Calu3 (cell line): ENCODE results near the gene UBTF. TPM values are rescaled to one million over a fixed set of nuclear protein-coding genes. Genes with fewer than 3 reads are reported as not detected.

Experiments used
- BruUV-seq: library from RNA; stranded (reverse); fragments of 400-500 nt; replicated peaks from 2 replicates; lab custom pipeline; 2021; lab: Mats Ljungman, UMichigan
- CTCF ChIA-PET: fragments of 300-600 bp; sonication (Branson Sonifier 250); formaldehyde crosslinking; loops from one replicate; lab custom pipeline; 2022; ENCODE audit warnings: antibody characterized with exemption; lab: Charles Lee
- DNase-seq: peaks from one replicate; pipeline ENCODE4 v3.0.0; 2022
- H3K27ac Mint-ChIP-seq: one replicate; pipeline ENCODE4 v1.8.0; 2022; ENCODE audit warnings: mixed read lengths; ENCODE audit not compliant: unreplicated experiment
- H3K27me3 Mint-ChIP-seq: one replicate; pipeline ENCODE4 v1.8.0; 2022; ENCODE audit warnings: mixed read lengths; ENCODE audit not compliant: unreplicated experiment
- H3K36me3 Mint-ChIP-seq: one replicate; pipeline ENCODE4 v1.8.0; 2022; ENCODE audit warnings: mild to moderate bottlenecking, moderate library complexity, mixed read lengths; ENCODE audit not compliant: insufficient read depth, unreplicated experiment
- H3K4me1 Mint-ChIP-seq: one replicate; pipeline ENCODE4 v1.8.0; 2022; ENCODE audit warnings: mild to moderate bottlenecking, low read depth, mixed read lengths; ENCODE audit not compliant: unreplicated experiment
- H3K4me3 Mint-ChIP-seq: one replicate; pipeline ENCODE4 v1.8.0; 2022; ENCODE audit warnings: mild to moderate bottlenecking, low read depth, moderate library complexity, mixed read lengths; ENCODE audit not compliant: unreplicated experiment
- H3K9me3 Mint-ChIP-seq: one replicate; pipeline ENCODE4 v1.8.0; 2022; ENCODE audit warnings: low read depth, mixed read lengths; ENCODE audit not compliant: unreplicated experiment
- intact Hi-C: fragments of 100-400 bp; cut with micrococcal nuclease; formaldehyde crosslinking; loops from one replicate; pipeline ENCODE4 v1.10.0; 2022; ENCODE audit not compliant: unreplicated experiment
- total RNA-seq: library from RNA; stranded (reverse); gene quantifications from 2 replicates; pipeline ENCODE4 v1.2.3, GENCODE V29; 2022
- TF ChIP-seq, protein P1 (sequence below): fragments of 200-600 bp; IDR thresholded peaks from one replicate; pipeline ENCODE4 v1.8.0; 2022; ENCODE audit warnings: antibody characterized with exemption; ENCODE audit not compliant: unreplicated experiment

Gene UBTF
- total RNA-seq, 1 experiment from 2014 or later = 92.1 TPM

DNA sequence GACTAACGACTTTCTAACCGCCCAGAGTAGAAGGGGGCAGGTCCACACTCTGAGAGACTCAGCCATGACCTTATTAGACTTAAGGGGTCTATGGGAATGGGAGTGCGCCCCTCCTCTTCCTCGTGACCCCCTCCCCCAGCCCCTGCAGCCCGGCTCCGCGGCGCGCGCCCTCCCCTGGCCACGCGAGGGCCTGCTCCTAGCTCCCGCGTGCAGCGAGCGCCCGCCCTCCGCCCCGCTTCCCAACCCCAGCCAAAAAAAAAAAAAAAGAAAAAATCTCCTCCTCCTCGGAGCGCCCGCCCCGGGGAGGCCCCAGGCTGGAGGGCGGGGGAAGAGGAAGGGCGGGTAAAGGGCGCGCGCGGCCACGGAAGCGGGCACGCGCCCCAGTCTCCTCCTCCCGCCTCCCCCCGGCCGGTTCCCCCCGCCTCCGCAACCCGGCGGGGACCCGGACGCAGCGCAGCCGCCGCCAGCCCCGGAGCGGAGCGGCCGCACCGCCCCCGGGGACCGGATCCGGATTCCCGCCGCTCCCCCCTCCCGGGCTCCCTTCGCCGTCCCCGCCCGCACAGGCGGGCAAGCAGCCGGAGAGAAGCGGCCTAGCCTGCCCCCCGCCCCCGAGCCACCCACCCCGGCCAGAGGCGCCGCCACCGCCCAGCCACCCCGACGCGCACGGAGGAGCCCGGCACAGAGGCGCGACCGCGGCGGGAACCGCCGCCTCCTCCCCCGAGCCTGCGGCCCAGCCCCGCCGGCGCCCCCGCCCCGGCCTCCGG, 949 bp downstream of the UBTF start:
- BruUV-seq = no TSS peak
- intact Hi-C loops = no loop called here
- peaks cover 32% of the 10 kb centered on the region for H3K4me1 Mint-ChIP-seq
- no peaks in the 10 kb centered on the region for H3K9me3 Mint-ChIP-seq
- DNase-seq = peak; percentile 96
- H3K36me3 Mint-ChIP-seq = peaks cover 81% of the 10 kb centered on the region
- TF ChIP-seq, protein P1, sequence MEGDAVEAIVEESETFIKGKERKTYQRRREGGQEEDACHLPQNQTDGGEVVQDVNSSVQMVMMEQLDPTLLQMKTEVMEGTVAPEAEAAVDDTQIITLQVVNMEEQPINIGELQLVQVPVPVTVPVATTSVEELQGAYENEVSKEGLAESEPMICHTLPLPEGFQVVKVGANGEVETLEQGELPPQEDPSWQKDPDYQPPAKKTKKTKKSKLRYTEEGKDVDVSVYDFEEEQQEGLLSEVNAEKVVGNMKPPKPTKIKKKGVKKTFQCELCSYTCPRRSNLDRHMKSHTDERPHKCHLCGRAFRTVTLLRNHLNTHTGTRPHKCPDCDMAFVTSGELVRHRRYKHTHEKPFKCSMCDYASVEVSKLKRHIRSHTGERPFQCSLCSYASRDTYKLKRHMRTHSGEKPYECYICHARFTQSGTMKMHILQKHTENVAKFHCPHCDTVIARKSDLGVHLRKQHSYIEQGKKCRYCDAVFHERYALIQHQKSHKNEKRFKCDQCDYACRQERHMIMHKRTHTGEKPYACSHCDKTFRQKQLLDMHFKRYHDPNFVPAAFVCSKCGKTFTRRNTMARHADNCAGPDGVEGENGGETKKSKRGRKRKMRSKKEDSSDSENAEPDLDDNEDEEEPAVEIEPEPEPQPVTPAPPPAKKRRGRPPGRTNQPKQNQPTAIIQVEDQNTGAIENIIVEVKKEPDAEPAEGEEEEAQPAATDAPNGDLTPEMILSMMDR = peak; percentile 84
- H3K4me3 Mint-ChIP-seq = peak overlapping the region; percentile 86
- CTCF ChIA-PET = interaction anchor here (0.6 to 1.9 kb wide), 11 partner anchors 10 to 139 kb away, joined by 3 to 8 read pairs (median 3); partner anchors contain the start of genes RUNDC3A, SLC25A39 and TMUB2
- H3K27me3 Mint-ChIP-seq = no peaks in the 10 kb centered on the region
- peak overlapping the region; percentile 8 for H3K27ac Mint-ChIP-seq

DNA sequence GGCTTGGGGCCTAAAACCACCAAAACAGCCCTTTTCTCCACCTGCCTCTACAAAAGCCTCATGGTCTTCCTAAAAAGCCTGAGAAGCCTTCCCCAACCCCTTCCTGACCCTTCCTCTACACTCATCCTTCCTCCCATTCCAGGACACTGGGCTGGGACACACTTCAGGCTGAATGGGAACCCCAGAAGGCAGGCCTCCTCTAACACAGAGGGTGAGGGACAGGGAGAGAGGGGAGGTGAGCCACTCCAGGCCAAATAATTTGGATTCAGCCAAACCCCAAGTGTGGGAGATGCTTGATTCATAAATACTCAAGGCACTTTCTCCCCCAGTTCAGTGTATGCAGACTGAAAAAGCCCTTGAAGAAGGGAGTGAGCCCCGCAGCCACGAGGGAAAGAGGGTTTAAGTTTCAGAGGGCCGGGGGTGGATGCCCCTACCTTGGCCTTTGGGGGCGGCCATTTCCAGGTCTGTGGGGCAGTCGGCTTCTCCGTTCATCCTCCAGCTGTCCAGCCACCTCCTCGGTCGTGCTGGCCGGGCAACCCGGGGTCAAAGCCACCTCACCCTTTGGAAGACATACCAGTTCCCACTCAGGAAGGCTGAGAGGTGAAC, 1.6 kb downstream of the UBTF start:
- intact Hi-C loops = no loop called here
- Mint-ChIP-seq H3K9me3 (no peaks in the 10 kb centered on the region), H3K4me3 (peak overlapping the region; percentile 86), H3K27me3 (no peaks in the 10 kb centered on the region), H3K4me1 (peaks cover 25% of the 10 kb centered on the region), H3K36me3 (peaks cover 82% of the 10 kb centered on the region), H3K27ac (peak overlapping the region; percentile 8)
- DNase-seq = no peak
- TF ChIP-seq, protein P1 = no peak
- CTCF ChIA-PET = interaction anchor here (0.5 to 1.9 kb wide), 12 partner anchors 11 to 140 kb away, joined by 3 to 8 read pairs (median 4); partner anchors contain the start of genes RUNDC3A, SLC25A39 and TMUB2
- no TSS peak for BruUV-seq

DNA sequence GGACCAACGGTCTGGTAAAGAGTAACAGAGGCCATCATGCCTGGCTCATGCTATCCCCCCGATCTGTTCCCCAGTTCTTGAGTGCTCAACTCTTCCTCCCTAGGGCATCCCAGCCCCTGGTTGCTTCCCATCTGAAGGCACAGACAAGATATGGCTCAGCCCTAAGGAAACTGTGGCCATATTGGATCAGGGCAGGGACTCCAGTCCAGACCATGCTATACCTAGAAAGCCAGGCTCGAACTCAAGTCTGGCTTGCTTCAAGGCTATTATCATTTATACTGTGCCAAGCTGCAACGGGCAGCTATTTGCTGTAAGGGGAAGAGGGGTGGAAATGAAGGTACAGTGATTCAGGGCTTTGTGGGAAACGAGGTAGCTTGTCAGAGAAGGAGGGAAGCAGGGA, 2.8 kb downstream of the UBTF start:
- Mint-ChIP-seq H3K36me3 (peaks cover 80% of the 10 kb centered on the region), H3K9me3 (no peaks in the 10 kb centered on the region), H3K4me1 (peaks cover 17% of the 10 kb centered on the region), H3K27me3 (no peaks in the 10 kb centered on the region), H3K4me3 (peak overlapping the region; percentile 86), H3K27ac (no peak overlapping the region)
- DNase-seq = no peak
- no TSS peak for BruUV-seq
- TF ChIP-seq, protein P1 = no peak
- CTCF ChIA-PET = interaction anchor here (0.7 to 1.4 kb wide), 2 partner anchors 13 to 15 kb away, joined by 3 to 4 read pairs; no protein-coding TSS in a partner anchor
- intact Hi-C loops = no loop called here

DNA sequence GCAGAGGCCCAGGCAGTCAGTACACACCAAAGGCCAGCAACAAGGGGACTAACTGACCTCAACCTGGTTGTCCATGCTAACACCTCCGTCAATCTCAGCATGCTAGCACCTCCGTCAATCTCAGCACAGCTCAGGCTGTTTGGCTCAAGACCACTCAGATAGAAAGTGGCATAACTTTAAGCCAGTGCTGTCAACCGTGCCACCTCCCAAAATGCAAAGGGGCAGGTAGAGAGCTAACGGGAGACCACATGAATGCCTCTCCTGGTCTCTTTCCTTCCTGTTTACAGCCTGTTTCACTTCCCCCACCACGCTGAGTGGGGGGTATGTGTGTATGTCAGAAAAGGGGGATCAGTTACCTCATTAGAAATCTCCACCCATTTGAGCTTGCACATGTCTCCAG, 3.3 kb downstream of the UBTF start:
- intact Hi-C loops = no loop called here
- Mint-ChIP-seq H3K4me1 (peaks cover 17% of the 10 kb centered on the region), H3K27ac (no peak overlapping the region), H3K36me3 (peaks cover 80% of the 10 kb centered on the region), H3K27me3 (no peaks in the 10 kb centered on the region), H3K4me3 (no peak overlapping the region), H3K9me3 (no peaks in the 10 kb centered on the region)
- BruUV-seq = no TSS peak
- TF ChIP-seq, protein P1 = no peak
- CTCF ChIA-PET = interaction anchor here (1.4 kb wide), 1 partner anchor 13 kb away, joined by 4 read pairs; no protein-coding TSS in a partner anchor
- no peak for DNase-seq
